HG03439 (cell line): Measurements from ENCODE around the gene NFATC3.

Experiments
- ATAC-seq: cut with Tn5 transposase; IDR thresholded peaks from one replicate; pipeline ENCODE4 v1.9.1; 2021; ENCODE audit warnings: mild to moderate bottlenecking, moderate library complexity; ENCODE audit not compliant: unreplicated experiment

NFATC3 gene

GRCh38 chr16:68072038-68072695 lies 13.0 kb upstream of the NFATC3 start:
- ATAC-seq = no peak

- ATAC-seq = no peak
Measured at GRCh38 chr16:68073902-68074760, 11.0 kb upstream of the NFATC3 start.

- peak; percentile 68 for ATAC-seq
Measured at GRCh38 chr16:68074850-68075555, 10.2 kb upstream of the NFATC3 start.

- ATAC-seq = no peak
Measured at GRCh38 chr16:68075980-68076379, 9.2 kb upstream of the NFATC3 start.

GRCh38 chr16:68076560-68076959 lies 8.6 kb upstream of the NFATC3 start:
- ATAC-seq = no peak

- ATAC-seq = no peak
Measured at GRCh38 chr16:68077866-68078700, 7.1 kb upstream of the NFATC3 start.

- ATAC-seq = no peak
Measured at GRCh38 chr16:68078701-68079375, 6.3 kb upstream of the NFATC3 start.

GRCh38 chr16:68079376-68079625 lies 5.9 kb upstream of the NFATC3 start:
- no peak for ATAC-seq

- no peak for ATAC-seq
Measured at GRCh38 chr16:68079626-68080344, 5.4 kb upstream of the NFATC3 start.

GRCh38 chr16:68081861-68082628 lies 3.1 kb upstream of the NFATC3 start:
- ATAC-seq = no peak

- no peak for ATAC-seq
Measured at GRCh38 chr16:68082629-68083238, 2.4 kb upstream of the NFATC3 start.

GRCh38 chr16:68083239-68083781 lies 1.9 kb upstream of the NFATC3 start:
- ATAC-seq = no peak

- ATAC-seq = no peak
Measured at GRCh38 chr16:68083861-68084503, 1.2 kb upstream of the NFATC3 start.

- ATAC-seq = peak; percentile 60
Measured at GRCh38 chr16:68084504-68085258, 489 bp upstream of the NFATC3 start.

GRCh38 chr16:68086336-68086841 lies 1.2 kb downstream of the NFATC3 start:
- ATAC-seq = no peak

- ATAC-seq = no peak
Measured at GRCh38 chr16:68086860-68087268, 1.7 kb downstream of the NFATC3 start.

GRCh38 chr16:68087688-68088087 lies 2.5 kb downstream of the NFATC3 start:
- ATAC-seq = no peak
